Panc1 (cell line): ENCODE results near the gene CPNE9. TPM values are rescaled to one million over a fixed set of nuclear protein-coding genes. Genes with fewer than 3 reads are reported as not detected.

ENCODE experiments used
- ATAC-seq: fragments of 200-7000 bp; cut with Tn5 transposase; 2 replicates; pipeline ENCODE4 v1.9.1; 2020; ENCODE audit warnings: mild to moderate bottlenecking, moderate library complexity
- BruUV-seq: library from RNA; stranded (reverse); fragments of 400-500 nt; replicated peaks from 2 replicates; lab custom pipeline; 2021; lab: Mats Ljungman, UMichigan
- CTCF ChIA-PET: fragments of 300-600 bp; sonication (Branson Sonifier 250); formaldehyde crosslinking; loops from one replicate; lab custom pipeline; 2022; ENCODE audit warnings: antibody characterized with exemption; lab: Charles Lee
- POLR2A ChIA-PET: fragments of 300-600 bp; sonication (Branson Sonifier 250); formaldehyde crosslinking; loops from one replicate; lab custom pipeline; 2022; ENCODE audit warnings: antibody characterized with exemption; lab: Charles Lee
- DNase-seq: peaks from one replicate; pipeline ENCODE4 v3.0.0-alpha.2; 2010; ENCODE audit warnings: low read depth, low spot score
- H3K27ac ChIP-seq: 2 replicates; pipeline ENCODE4 v1.5.1; 2011; ENCODE audit warnings: mild to moderate bottlenecking, low read length, inconsistent platforms
- H3K27me3 ChIP-seq: fragments of 200-500 bp; sonication (Bioruptor generic); 2 replicates; pipeline ENCODE4 v1.6.0; 2014; ENCODE audit warnings: low read length, inconsistent platforms; ENCODE audit not compliant: control insufficient read depth, insufficient read depth
- H3K36me3 ChIP-seq: fragments of 200-500 bp; sonication (Bioruptor generic); 2 replicates; pipeline ENCODE4 v1.5.1; 2014; ENCODE audit warnings: inconsistent platforms, mild to moderate bottlenecking, low read length, moderate library complexity; ENCODE audit not compliant: control insufficient read depth, insufficient read depth
- H3K4me1 ChIP-seq: 2 replicates; pipeline ENCODE4 v1.5.1; 2011; ENCODE audit warnings: inconsistent platforms, mild to moderate bottlenecking, low read length, moderate library complexity; ENCODE audit not compliant: control insufficient read depth, insufficient read depth
- H3K4me3 ChIP-seq, 2 experiments: 2 replicates each; pipeline ENCODE4 v1.5.1; 2011 to 2012; ENCODE audit warnings: low read depth in 2 of 2, low read length in 2 of 2, mild to moderate bottlenecking in 2 of 2, inconsistent platforms in 1 of 2, moderate library complexity in 1 of 2
- H3K9me3 ChIP-seq: fragments of 200-500 bp; sonication (Bioruptor generic); 2 replicates; pipeline ENCODE4 v1.5.1; 2014; ENCODE audit warnings: low read depth, mild to moderate bottlenecking, inconsistent platforms, low read length, moderate library complexity; ENCODE audit not compliant: control insufficient read depth, insufficient read depth
- POLR2AphosphoS5 ChIP-seq: IDR thresholded peaks from 2 replicates; pipeline ENCODE4 v1.6.1; 2012; ENCODE audit warnings: mild to moderate bottlenecking, low read depth, low read length, moderate library complexity
- REST ChIP-seq, 2 experiments: IDR thresholded peaks; 2 replicates each; pipeline ENCODE4 v1.6.1; 2011 to 2012; ENCODE audit warnings: low read depth in 2 of 2, control low read depth in 1 of 2, low read length in 1 of 2, mild to moderate bottlenecking in 1 of 2, moderate library complexity in 1 of 2; ENCODE audit not compliant: insufficient read depth in 1 of 2
- SIN3A ChIP-seq: IDR thresholded peaks from 2 replicates; pipeline ENCODE4 v1.6.1; 2012; ENCODE audit warnings: low read depth, mild to moderate bottlenecking, low read length, moderate library complexity, borderline replicate concordance; ENCODE audit not compliant: insufficient read depth
- TCF7L2 ChIP-seq: IDR thresholded peaks from 2 replicates; pipeline ENCODE4 v1.6.1; 2011; ENCODE audit warnings: mild to moderate bottlenecking, low read depth, low read length, inconsistent platforms
- in situ Hi-C: cut with HindIII; loops from 2 replicates; pipeline ENCODE4 v1.10.0; 2016; ENCODE audit warnings: low sequenced_read_pairs, low pct_unique_long_range_greater_than_20kb
- intact Hi-C: fragments of 100-400 bp; cut with micrococcal nuclease; formaldehyde crosslinking; loops from one replicate; pipeline ENCODE4 v1.10.0; 2022; ENCODE audit not compliant: unreplicated experiment
- total RNA-seq: library from RNA; stranded (reverse); gene quantifications from one replicate; pipeline ENCODE4 v1.2.1, GENCODE V29; 2021; ENCODE audit not compliant: unreplicated experiment
- TF ChIP-seq, protein P1 (sequence below): fragments of 450-650 bp; IDR thresholded peaks from 2 replicates; pipeline ENCODE4 v1.5.1; 2017; ENCODE audit warnings: mild to moderate bottlenecking

The CPNE9 gene
- total RNA-seq, 1 experiment from 2014 or later, result 0.13 TPM

GRCh38 chr3:9687514-9687913 lies 16.1 kb upstream of the CPNE9 start:
- POLR2A ChIA-PET, result no interaction called here
- intact Hi-C loops (no loop called here), in situ Hi-C loops (no loop called here)

DNA sequence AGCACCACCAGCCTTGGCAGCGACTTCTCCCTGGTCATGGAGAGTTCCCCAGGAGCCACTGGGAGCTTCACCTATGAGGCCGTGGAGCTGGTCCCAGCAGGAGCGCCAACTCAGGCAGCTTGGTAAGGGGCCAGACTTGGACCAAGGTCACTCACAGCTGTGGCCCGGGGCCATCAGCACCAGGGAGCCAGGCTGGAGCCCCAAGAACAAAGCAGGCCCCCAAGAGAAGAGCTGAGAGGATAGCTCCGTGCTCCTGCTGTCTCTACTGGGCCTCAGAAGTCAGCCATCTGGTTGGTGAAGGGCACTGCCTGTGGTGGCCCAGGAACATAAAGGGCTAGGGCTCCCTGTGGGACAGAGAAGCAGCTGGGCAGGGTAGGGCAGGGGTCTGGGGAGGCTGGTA lies 14.7 kb upstream of the CPNE9 start:
- H3K27ac ChIP-seq, result no peak overlapping the region
- in situ Hi-C loops, result no loop called here
- intact Hi-C loops, result no loop called here
- CTCF ChIA-PET, result no interaction called here
- no peaks in the 10 kb centered on the region for H3K4me1 ChIP-seq
- H3K4me3 ChIP-seq, result no peak overlapping the region
- DNase-seq, result no peak
- no TSS peak for BruUV-seq
- no peaks in the 10 kb centered on the region for H3K9me3 ChIP-seq
- ATAC-seq, result no peak
- POLR2A ChIA-PET, result no interaction called here
- 0 out of 2 replicates have a peak, but pooled peaks cover 2% of the 10 kb centered on the region for H3K36me3 ChIP-seq
- H3K27me3 ChIP-seq, result no peaks in the 10 kb centered on the region
- TF ChIP-seq, protein P1, sequence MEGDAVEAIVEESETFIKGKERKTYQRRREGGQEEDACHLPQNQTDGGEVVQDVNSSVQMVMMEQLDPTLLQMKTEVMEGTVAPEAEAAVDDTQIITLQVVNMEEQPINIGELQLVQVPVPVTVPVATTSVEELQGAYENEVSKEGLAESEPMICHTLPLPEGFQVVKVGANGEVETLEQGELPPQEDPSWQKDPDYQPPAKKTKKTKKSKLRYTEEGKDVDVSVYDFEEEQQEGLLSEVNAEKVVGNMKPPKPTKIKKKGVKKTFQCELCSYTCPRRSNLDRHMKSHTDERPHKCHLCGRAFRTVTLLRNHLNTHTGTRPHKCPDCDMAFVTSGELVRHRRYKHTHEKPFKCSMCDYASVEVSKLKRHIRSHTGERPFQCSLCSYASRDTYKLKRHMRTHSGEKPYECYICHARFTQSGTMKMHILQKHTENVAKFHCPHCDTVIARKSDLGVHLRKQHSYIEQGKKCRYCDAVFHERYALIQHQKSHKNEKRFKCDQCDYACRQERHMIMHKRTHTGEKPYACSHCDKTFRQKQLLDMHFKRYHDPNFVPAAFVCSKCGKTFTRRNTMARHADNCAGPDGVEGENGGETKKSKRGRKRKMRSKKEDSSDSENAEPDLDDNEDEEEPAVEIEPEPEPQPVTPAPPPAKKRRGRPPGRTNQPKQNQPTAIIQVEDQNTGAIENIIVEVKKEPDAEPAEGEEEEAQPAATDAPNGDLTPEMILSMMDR, result no peak
- no peak for TF ChIP-seq SIN3A
- TF ChIP-seq POLR2AphosphoS5, result no peak
- no peak for TF ChIP-seq REST (IDR thresholded peaks at IDR 0.05; ENCODE audit: insufficient read depth in 1 of 2, low read depth in 2 of 2, low read length in 1 of 2)
- TF ChIP-seq TCF7L2, result no peak

More at GRCh38 chr3:9687514-9687913, 16.1 kb upstream of the CPNE9 start:
- no peak for ATAC-seq
- no peaks in the 10 kb centered on the region for H3K9me3 ChIP-seq
- H3K4me1 ChIP-seq, result no peaks in the 10 kb centered on the region
- H3K27ac ChIP-seq, result no peak overlapping the region
- H3K36me3 ChIP-seq, result no peaks in the 10 kb centered on the region; the same call in 1 of the 2 replicates
- no TSS peak for BruUV-seq
- TF ChIP-seq TCF7L2 (no peak), SIN3A (no peak), REST (IDR thresholded peaks at IDR 0.05; ENCODE audit: insufficient read depth in 1 of 2, low read depth in 2 of 2, low read length in 1 of 2) (no peak), POLR2AphosphoS5 (no peak)
- TF ChIP-seq, protein P1, result no peak
- no peaks in the 10 kb centered on the region for H3K27me3 ChIP-seq
- no peak overlapping the region for H3K4me3 ChIP-seq
- no peak for DNase-seq
- CTCF ChIA-PET, result no interaction called here
